Gastrocnemius medialis (tissue), 4 donors: ENCODE measurements around the gene CAMTA1.

Source experiments
- CTCF ChIP-seq, 5 experiments: fragments of 450-650 bp in 3 of 5; fragments of 200-600 bp in 2 of 5; sonication (generic) in 2 of 5; IDR thresholded peaks in 4 of 5; conservative IDR thresholded peaks in 1 of 5; 1 replicate in 4 of 5; 2 replicates in 1 of 5; pipeline ENCODE4 v1.5.1; 2016 to 2019; ENCODE audit warnings: antibody characterized with exemption in 5 of 5, mild to moderate bottlenecking in 3 of 5, moderate library complexity in 3 of 5
- POLR2A ChIP-seq, 2 donors: fragments of 450-650 bp; IDR thresholded peaks; one replicate each; pipeline ENCODE4 v1.6.1; 2017; ENCODE audit warnings: antibody characterized with exemption in 2 of 2, mild to moderate bottlenecking in 2 of 2, moderate library complexity in 2 of 2

- TF ChIP-seq CTCF (IDR thresholded peaks at IDR 0.05 in 4 of 5, conservative IDR thresholded peaks at IDR 0.05 in 1 of 5) (no peak), POLR2A (IDR thresholded peaks at IDR 0.05) (no peak)
These were observed 103.0 kb downstream of the CAMTA1 start for GRCh38 chr1:6888268-6888667.
